Measurements from ENCODE around the gene ZSCAN5B.

GRCh38 chr19:56177564-56178243 lies 19.9 kb downstream of the ZSCAN5B start:
- TF ChIP-seq EP300 (IDR thresholded peaks at IDR 0.05): no peak
- no peak for TF ChIP-seq CTCF (IDR thresholded peaks at IDR 0.05)
- TF ChIP-seq POLR2A (IDR thresholded peaks at IDR 0.05): no peak
